SK-N-SH treated with all-trans-retinoic acid at 6 μM for 48 hours (cell line): ENCODE data around the gene PRR5L.

Source experiments
- BACH2 ChIP-seq: fragments of 250-450 bp; sonication (Bioruptor Pico); IDR thresholded peaks from 2 replicates; pipeline ENCODE4 v1.9.0; 2021; ENCODE audit warnings: mild to moderate bottlenecking, borderline replicate concordance
- CSDC2 ChIP-seq: fragments of 250-450 bp; sonication (Bioruptor Pico); IDR thresholded peaks from 2 replicates; pipeline ENCODE4 v1.5.0; 2020; ENCODE audit warnings: mild to moderate bottlenecking, moderate library complexity
- CSRNP3 ChIP-seq: fragments of 250-450 bp; sonication (Bioruptor Pico); IDR thresholded peaks from 2 replicates; pipeline ENCODE4 v1.5.1; 2021; ENCODE audit warnings: mild to moderate bottlenecking, moderate library complexity
- PATZ1 ChIP-seq: fragments of 250-450 bp; sonication (Bioruptor Pico); IDR thresholded peaks from 2 replicates; pipeline ENCODE4 v1.8.0; 2020; ENCODE audit warnings: mild to moderate bottlenecking, moderate library complexity, borderline replicate concordance
- RARB ChIP-seq: fragments of 250-450 bp; sonication (Bioruptor Pico); IDR thresholded peaks from 2 replicates; pipeline ENCODE4 v1.8.0; 2021; ENCODE audit warnings: mild to moderate bottlenecking, moderate library complexity
- TSHZ2 ChIP-seq: fragments of 250-450 bp; sonication (Bioruptor Pico); IDR thresholded peaks from 2 replicates; pipeline ENCODE4 v1.5.0; 2020; ENCODE audit warnings: mild to moderate bottlenecking, moderate library complexity
- ZC3H10 ChIP-seq: fragments of 250-450 bp; sonication (Bioruptor Pico); IDR thresholded peaks from 2 replicates; pipeline ENCODE4 v1.5.1; 2021; ENCODE audit warnings: mild to moderate bottlenecking, moderate library complexity
- ZFP3 ChIP-seq: fragments of 250-450 bp; sonication (Bioruptor Pico); IDR thresholded peaks from 2 replicates; pipeline ENCODE4 v1.5.0; 2020; ENCODE audit warnings: mild to moderate bottlenecking, moderate library complexity
- ZFP30 ChIP-seq: fragments of 450-650 bp; formaldehyde crosslinking; IDR thresholded peaks from 2 replicates; pipeline ENCODE4 v1.5.0; 2022; ENCODE audit warnings: mild to moderate bottlenecking, moderate library complexity
- ZNF8 ChIP-seq: fragments of 450-650 bp; formaldehyde crosslinking; IDR thresholded peaks from 2 replicates; pipeline ENCODE4 v1.5.0; 2020; ENCODE audit warnings: mild to moderate bottlenecking, moderate library complexity
- TF ChIP-seq, protein P1 (sequence below): fragments of 250-450 bp; sonication (Bioruptor Pico); IDR thresholded peaks from 2 replicates; pipeline ENCODE4 v1.5.1; 2020; ENCODE audit warnings: low read depth, mild to moderate bottlenecking, moderate library complexity

- TF ChIP-seq RARB (CRISPR knock-in tag) (no peak), BACH2 (no peak), CSRNP3 (no peak), CSDC2 (no peak), ZFP30 (CRISPR knock-in tag) (no peak), ZC3H10 (CRISPR knock-in tag) (no peak), TSHZ2 (no peak), PATZ1 (CRISPR knock-in tag) (no peak), ZFP3 (CRISPR knock-in tag) (no peak), ZNF8 (CRISPR knock-in tag) (no peak)
- TF ChIP-seq, protein P1, sequence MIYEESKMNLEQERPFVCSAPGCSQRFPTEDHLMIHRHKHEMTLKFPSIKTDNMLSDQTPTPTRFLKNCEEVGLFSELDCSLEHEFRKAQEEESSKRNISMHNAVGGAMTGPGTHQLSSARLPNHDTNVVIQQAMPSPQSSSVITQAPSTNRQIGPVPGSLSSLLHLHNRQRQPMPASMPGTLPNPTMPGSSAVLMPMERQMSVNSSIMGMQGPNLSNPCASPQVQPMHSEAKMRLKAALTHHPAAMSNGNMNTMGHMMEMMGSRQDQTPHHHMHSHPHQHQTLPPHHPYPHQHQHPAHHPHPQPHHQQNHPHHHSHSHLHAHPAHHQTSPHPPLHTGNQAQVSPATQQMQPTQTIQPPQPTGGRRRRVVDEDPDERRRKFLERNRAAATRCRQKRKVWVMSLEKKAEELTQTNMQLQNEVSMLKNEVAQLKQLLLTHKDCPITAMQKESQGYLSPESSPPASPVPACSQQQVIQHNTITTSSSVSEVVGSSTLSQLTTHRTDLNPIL (CRISPR knock-in tag) = no peak
Measured at GRCh38 chr11:36273110-36273509, 23.0 kb upstream of the PRR5L start.
